BE2C (cell line): ENCODE results near the gene ANKRD44.

Source experiments
- DNase-seq: peaks from one replicate; pipeline ENCODE4 v3.0.0-alpha.2; 2020
- H3K27me3 ChIP-seq: fragments of 250-450 bp; sonication (Bioruptor Pico); 2 replicates; pipeline ENCODE4 v1.5.1; 2020; ENCODE audit warnings: mild to moderate bottlenecking
- H3K36me3 ChIP-seq: fragments of 250-450 bp; sonication (Bioruptor Pico); 2 replicates; pipeline ENCODE4 v1.5.1; 2020; ENCODE audit warnings: mild to moderate bottlenecking
- H3K4me1 ChIP-seq: fragments of 250-450 bp; sonication (Bioruptor Pico); 2 replicates; pipeline ENCODE4 v1.5.1; 2020
- H3K4me3 ChIP-seq: 2 replicates; pipeline ENCODE4 v1.5.1; 2011; ENCODE audit warnings: low read depth, low read length
- H3K9me3 ChIP-seq: fragments of 250-450 bp; sonication (Bioruptor Pico); 2 replicates; pipeline ENCODE4 v1.5.1; 2020
- TF ChIP-seq, protein P1 (sequence below): IDR thresholded peaks from 2 replicates; pipeline ENCODE4 v1.5.1; 2012; ENCODE audit warnings: mild to moderate bottlenecking, low read depth, low read length

ANKRD44 gene

GRCh38 chr2:196983934-196984333, 326.6 kb downstream of the ANKRD44 start:
- Histone ChIP-seq H3K36me3 (no peaks in the 10 kb centered on the region), H3K4me3 (no peak overlapping the region), H3K27me3 (no peaks in the 10 kb centered on the region), H3K9me3 (no peaks in the 10 kb centered on the region), H3K4me1 (peaks cover 11% of the 10 kb centered on the region)
- TF ChIP-seq, protein P1, sequence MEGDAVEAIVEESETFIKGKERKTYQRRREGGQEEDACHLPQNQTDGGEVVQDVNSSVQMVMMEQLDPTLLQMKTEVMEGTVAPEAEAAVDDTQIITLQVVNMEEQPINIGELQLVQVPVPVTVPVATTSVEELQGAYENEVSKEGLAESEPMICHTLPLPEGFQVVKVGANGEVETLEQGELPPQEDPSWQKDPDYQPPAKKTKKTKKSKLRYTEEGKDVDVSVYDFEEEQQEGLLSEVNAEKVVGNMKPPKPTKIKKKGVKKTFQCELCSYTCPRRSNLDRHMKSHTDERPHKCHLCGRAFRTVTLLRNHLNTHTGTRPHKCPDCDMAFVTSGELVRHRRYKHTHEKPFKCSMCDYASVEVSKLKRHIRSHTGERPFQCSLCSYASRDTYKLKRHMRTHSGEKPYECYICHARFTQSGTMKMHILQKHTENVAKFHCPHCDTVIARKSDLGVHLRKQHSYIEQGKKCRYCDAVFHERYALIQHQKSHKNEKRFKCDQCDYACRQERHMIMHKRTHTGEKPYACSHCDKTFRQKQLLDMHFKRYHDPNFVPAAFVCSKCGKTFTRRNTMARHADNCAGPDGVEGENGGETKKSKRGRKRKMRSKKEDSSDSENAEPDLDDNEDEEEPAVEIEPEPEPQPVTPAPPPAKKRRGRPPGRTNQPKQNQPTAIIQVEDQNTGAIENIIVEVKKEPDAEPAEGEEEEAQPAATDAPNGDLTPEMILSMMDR: no peak
- no peak for DNase-seq

DNA sequence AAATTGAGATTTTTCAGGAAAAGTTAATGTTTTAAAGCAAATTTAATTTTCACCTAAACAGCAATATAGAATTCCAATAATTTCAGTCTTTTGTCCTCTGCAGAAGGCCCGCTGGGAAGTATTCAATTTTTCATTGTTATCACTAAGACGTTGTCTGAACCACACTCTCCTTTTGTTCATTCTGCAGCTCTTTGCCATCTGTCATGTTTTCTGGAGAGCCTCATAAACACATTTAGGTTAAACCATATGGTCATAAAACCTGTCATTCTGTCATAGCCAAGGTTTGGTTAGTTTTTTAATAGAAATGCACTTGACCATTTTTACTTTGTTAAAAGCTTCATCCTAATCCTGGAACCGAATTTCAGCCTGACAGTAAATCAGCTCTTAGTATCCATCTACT, 330.1 kb downstream of the ANKRD44 start:
- no peaks in the 10 kb centered on the region for H3K36me3 ChIP-seq
- H3K27me3 ChIP-seq: no peaks in the 10 kb centered on the region
- H3K9me3 ChIP-seq: no peaks in the 10 kb centered on the region
- TF ChIP-seq, protein P1: no peak
- no peak for DNase-seq
- no peak overlapping the region for H3K4me3 ChIP-seq
- no peaks in the 10 kb centered on the region for H3K4me1 ChIP-seq

GRCh38 chr2:196980001-196980400, 330.6 kb downstream of the ANKRD44 start:
- TF ChIP-seq, protein P1: no peak
- no peaks in the 10 kb centered on the region for H3K27me3 ChIP-seq
- H3K4me1 ChIP-seq: no peaks in the 10 kb centered on the region
- H3K4me3 ChIP-seq: no peak overlapping the region
- no peaks in the 10 kb centered on the region for H3K36me3 ChIP-seq
- no peak for DNase-seq
- no peaks in the 10 kb centered on the region for H3K9me3 ChIP-seq

- Histone ChIP-seq H3K36me3 (no peaks in the 10 kb centered on the region), H3K4me1 (no peaks in the 10 kb centered on the region), H3K9me3 (no peaks in the 10 kb centered on the region), H3K27me3 (no peaks in the 10 kb centered on the region), H3K4me3 (no peak overlapping the region)
- DNase-seq: no peak
- TF ChIP-seq, protein P1: no peak
Measured at GRCh38 chr2:196977507-196977906, 333.1 kb downstream of the ANKRD44 start.

- DNase-seq: no peak
- Histone ChIP-seq H3K27me3 (no peaks in the 10 kb centered on the region), H3K4me1 (no peaks in the 10 kb centered on the region), H3K9me3 (no peaks in the 10 kb centered on the region), H3K36me3 (no peaks in the 10 kb centered on the region), H3K4me3 (no peak overlapping the region)
- TF ChIP-seq, protein P1: no peak
Measured at GRCh38 chr2:196974970-196975369, 335.6 kb downstream of the ANKRD44 start.

GRCh38 chr2:196971574-196972279, 338.9 kb downstream of the ANKRD44 start:
- TF ChIP-seq, protein P1: no peak
- Histone ChIP-seq H3K9me3 (no peaks in the 10 kb centered on the region), H3K4me3 (no peak overlapping the region), H3K27me3 (no peaks in the 10 kb centered on the region), H3K36me3 (no peaks in the 10 kb centered on the region), H3K4me1 (no peaks in the 10 kb centered on the region)
- no peak for DNase-seq
